ENCODE data around the gene GCG. TPM values are rescaled to one million over a fixed set of nuclear protein-coding genes. Genes with fewer than 3 reads are reported as not detected.

The GCG gene
- total RNA-seq, 1 experiment from 2014 or later, result not detected

- Histone ChIP-seq H3K4me2 (ENCODE audit: low read length) (no peak overlapping the region), H3K27me3 (ENCODE audit: insufficient read depth, low read length) (no peaks in the 10 kb centered on the region), H3K27ac (ENCODE audit: low read depth, low read length) (no peak overlapping the region), H3K9ac (ENCODE audit: low read length) (no peak overlapping the region), H3K36me3 (ENCODE audit: control insufficient read depth in 1 of 2, insufficient read depth in 2 of 2, low read length in 2 of 2) (no peaks in the 10 kb centered on the region), H2AFZ (ENCODE audit: low read depth, low read length, poor library complexity, severe bottlenecking) (no peak overlapping the region), H3K4me3 (replicated peaks in 1 of 2; ENCODE audit: low read depth in 1 of 2, low read length in 2 of 2) (no peak overlapping the region), H3K9me3 (ENCODE audit: control insufficient read depth in 1 of 2, insufficient read depth in 1 of 2, low read depth in 1 of 2, low read length in 2 of 2) (no peaks in the 10 kb centered on the region), H3K4me1 (ENCODE audit: control insufficient read depth in 1 of 2, insufficient read depth in 2 of 2, low read length in 2 of 2) (no peaks in the 10 kb centered on the region), H3K9me2 (ENCODE audit: insufficient read depth) (no peaks in the 10 kb centered on the region), H4K20me1 (ENCODE audit: insufficient read depth) (no peaks in the 10 kb centered on the region), H3K79me2 (ENCODE audit: insufficient read depth, low read length) (no peaks in the 10 kb centered on the region)
- ChIA-PET POLR2A (no interaction called here), CTCF (no interaction called here), RAD21 (ENCODE audit: low non-redundant PET in 1 of 2, low total read pairs in 2 of 2, uncharacterized antibody in 2 of 2, unreplicated experiment in 2 of 2) (no interaction called here)
- TF ChIP-seq TCF7L2 (IDR thresholded peaks at IDR 0.05; ENCODE audit: borderline replicate concordance, extremely low read depth, insufficient read depth, insufficient read length), result no peak
- TF ChIP-seq YY1 (IDR thresholded peaks at IDR 0.05; ENCODE audit: extremely low read depth, insufficient replicate concordance, low read depth, low read length), result no peak
- TF ChIP-seq ZNF274 (IDR thresholded peaks at IDR 0.05; ENCODE audit: low read depth, low read length), result no peak
- no peak for TF ChIP-seq SP1 (IDR thresholded peaks at IDR 0.05; ENCODE audit: low read depth)
- TF ChIP-seq CBX3 (IDR thresholded peaks at IDR 0.05; ENCODE audit: low read depth), result no peak
- no peak for TF ChIP-seq ZFX (IDR thresholded peaks at IDR 0.05)
- no peak for TF ChIP-seq MAX (IDR thresholded peaks at IDR 0.05)
- no peak for TF ChIP-seq REST (IDR thresholded peaks at IDR 0.05; ENCODE audit: low read depth)
- no peak for TF ChIP-seq RAD21 (IDR thresholded peaks at IDR 0.05; ENCODE audit: low read depth)
- no peak for TF ChIP-seq EZH2 (IDR thresholded peaks at IDR 0.05)
- intact Hi-C loops (cut with micrococcal nuclease), result no loop called here
- no peak for ATAC-seq
- no TSS peak for BruUV-seq (replicated peaks)
- no peak for DNase-seq (ENCODE audit: low read depth, low spot score)
These were observed 32.9 kb upstream of the GCG start for GRCh38 chr2:162184821-162185450.

Data from HCT116 (cell line).